ENCODE measurements around the gene SLC35B4.
A peak's percentile ranks its signal among the peaks of the same experiment; 100 is the strongest.

Gene SLC35B4

GRCh38 chr7:134316539-134317344 lies at the start of gene SLC35B4:
TSS of gene SLC35B4 (minus strand) at chr7:134316930. CDS start at chr7:134316751, 179 bp downstream.
- peak; percentile 89 for DNase-seq (ENCODE audit: low read depth in 1 of 2, low spot score in 1 of 2)

GRCh38 chr7:134366481-134366880 lies 49.8 kb upstream of the SLC35B4 start:
- DNase-seq (ENCODE audit: low read depth in 1 of 2, low spot score in 1 of 2) = no peak

GRCh38 chr7:134365341-134366054 lies 48.8 kb upstream of the SLC35B4 start:
- DNase-seq (ENCODE audit: low read depth in 1 of 2, low spot score in 1 of 2) = no peak

- DNase-seq (ENCODE audit: low read depth in 1 of 2, low spot score in 1 of 2) = no peak
Observed at GRCh38 chr7:134364619-134365037, 47.9 kb upstream of the SLC35B4 start.

GRCh38 chr7:134362587-134363483 lies 46.1 kb upstream of the SLC35B4 start:
- no peak for DNase-seq (ENCODE audit: low read depth in 1 of 2, low spot score in 1 of 2)

- no peak for DNase-seq (ENCODE audit: low read depth in 1 of 2, low spot score in 1 of 2)
Observed at GRCh38 chr7:134359787-134360432, 43.2 kb upstream of the SLC35B4 start.

GRCh38 chr7:134357486-134357885 lies 40.8 kb upstream of the SLC35B4 start:
- no peak for DNase-seq (ENCODE audit: low read depth in 1 of 2, low spot score in 1 of 2)

GRCh38 chr7:134356421-134356936 lies 39.7 kb upstream of the SLC35B4 start:
- no peak for DNase-seq (ENCODE audit: low read depth in 1 of 2, low spot score in 1 of 2)

- no peak for DNase-seq (ENCODE audit: low read depth in 1 of 2, low spot score in 1 of 2)
Observed at GRCh38 chr7:134355927-134356326, 39.2 kb upstream of the SLC35B4 start.

- no peak for DNase-seq (ENCODE audit: low read depth in 1 of 2, low spot score in 1 of 2)
Observed at GRCh38 chr7:134355004-134355525, 38.3 kb upstream of the SLC35B4 start.

GRCh38 chr7:134353411-134353810 lies 36.7 kb upstream of the SLC35B4 start:
- no peak for DNase-seq (ENCODE audit: low read depth in 1 of 2, low spot score in 1 of 2)

- no peak for DNase-seq (ENCODE audit: low read depth in 1 of 2, low spot score in 1 of 2)
Observed at GRCh38 chr7:134351424-134351823, 34.7 kb upstream of the SLC35B4 start.

- no peak for DNase-seq (ENCODE audit: low read depth in 1 of 2, low spot score in 1 of 2)
Observed at GRCh38 chr7:134350709-134351108, 34.0 kb upstream of the SLC35B4 start.

GRCh38 chr7:134347567-134347966 lies 30.8 kb upstream of the SLC35B4 start:
- DNase-seq (ENCODE audit: low read depth in 1 of 2, low spot score in 1 of 2) = no peak

GRCh38 chr7:134343796-134344195 lies 27.1 kb upstream of the SLC35B4 start:
- no peak for DNase-seq (ENCODE audit: low read depth in 1 of 2, low spot score in 1 of 2)

GRCh38 chr7:134343136-134343535 lies 26.4 kb upstream of the SLC35B4 start:
- DNase-seq (ENCODE audit: low read depth in 1 of 2, low spot score in 1 of 2) = no peak

GRCh38 chr7:134339475-134339874 lies 22.7 kb upstream of the SLC35B4 start:
- no peak for DNase-seq (ENCODE audit: low read depth in 1 of 2, low spot score in 1 of 2)

GRCh38 chr7:134337980-134338379 lies 21.2 kb upstream of the SLC35B4 start:
- DNase-seq (ENCODE audit: low read depth in 1 of 2, low spot score in 1 of 2) = no peak

GRCh38 chr7:134334408-134334807 lies 17.7 kb upstream of the SLC35B4 start:
- DNase-seq (ENCODE audit: low read depth in 1 of 2, low spot score in 1 of 2) = no peak

- DNase-seq (ENCODE audit: low read depth in 1 of 2, low spot score in 1 of 2) = no peak
Observed at GRCh38 chr7:134333943-134334342, 17.2 kb upstream of the SLC35B4 start.
